NCI-H2196 treated with DMSO at 0.1 percent for 48 hours (cell line): ENCODE measurements around the gene SLC7A6OS.

Experiments
- DNase-seq: peaks from one replicate; lab custom pipeline; 2025; ENCODE audit not compliant: unreplicated experiment; lab: John Stamatoyannopoulos, UW

The SLC7A6OS gene

DNA sequence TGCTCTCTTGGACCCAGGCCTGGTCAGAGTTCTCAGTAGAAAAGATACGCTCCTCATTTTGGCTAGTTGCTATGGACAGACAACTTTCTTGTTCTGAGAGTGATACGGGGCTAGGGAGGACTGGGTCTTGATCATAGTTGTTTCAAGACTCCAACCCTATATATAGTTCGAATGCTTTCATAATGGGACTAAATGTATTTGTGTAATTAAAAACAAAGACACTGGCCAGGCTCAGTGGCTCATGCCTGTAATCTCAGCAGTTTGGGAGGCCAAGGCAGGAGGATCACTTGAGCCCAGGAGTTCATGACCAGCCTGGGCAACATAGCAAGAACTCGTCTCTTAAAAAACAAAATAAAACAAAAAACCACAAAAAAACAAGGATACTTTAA lies 28.7 kb downstream of the SLC7A6OS start:
- DNase-seq: no peak

DNA sequence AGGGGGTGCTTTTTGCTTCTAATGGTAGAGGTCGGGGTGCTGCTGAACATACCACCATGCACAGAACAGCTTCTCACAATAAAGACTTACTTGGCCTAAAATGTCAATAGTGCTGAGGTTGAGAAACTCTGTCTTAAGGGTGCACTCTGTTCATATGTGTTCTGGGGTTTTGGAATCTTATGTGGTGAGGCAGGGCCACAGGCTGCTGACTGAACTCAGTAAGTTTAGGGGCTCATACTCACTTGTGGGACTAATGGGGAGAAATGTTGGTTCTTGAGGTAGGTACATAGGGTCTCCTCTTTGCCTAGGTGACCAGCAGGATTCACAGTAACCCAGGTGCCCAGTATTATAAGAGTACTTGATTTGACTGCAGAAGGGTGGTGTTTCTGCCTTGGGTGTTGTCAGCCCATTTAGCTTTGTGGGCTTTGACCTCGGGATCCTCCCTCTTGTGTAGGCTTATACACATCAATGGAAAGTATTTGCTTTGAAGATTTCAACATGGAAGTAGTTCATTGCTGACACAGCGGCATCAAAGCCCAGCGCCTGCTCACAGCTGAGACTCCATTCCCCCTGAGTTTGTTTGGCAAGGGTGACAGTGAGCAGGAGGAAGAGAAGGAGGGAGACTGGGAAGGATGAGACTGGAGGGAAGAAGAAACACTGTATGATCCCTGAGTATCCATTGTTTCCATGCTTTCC lies 29.2 kb downstream of the SLC7A6OS start:
- no peak for DNase-seq

DNA sequence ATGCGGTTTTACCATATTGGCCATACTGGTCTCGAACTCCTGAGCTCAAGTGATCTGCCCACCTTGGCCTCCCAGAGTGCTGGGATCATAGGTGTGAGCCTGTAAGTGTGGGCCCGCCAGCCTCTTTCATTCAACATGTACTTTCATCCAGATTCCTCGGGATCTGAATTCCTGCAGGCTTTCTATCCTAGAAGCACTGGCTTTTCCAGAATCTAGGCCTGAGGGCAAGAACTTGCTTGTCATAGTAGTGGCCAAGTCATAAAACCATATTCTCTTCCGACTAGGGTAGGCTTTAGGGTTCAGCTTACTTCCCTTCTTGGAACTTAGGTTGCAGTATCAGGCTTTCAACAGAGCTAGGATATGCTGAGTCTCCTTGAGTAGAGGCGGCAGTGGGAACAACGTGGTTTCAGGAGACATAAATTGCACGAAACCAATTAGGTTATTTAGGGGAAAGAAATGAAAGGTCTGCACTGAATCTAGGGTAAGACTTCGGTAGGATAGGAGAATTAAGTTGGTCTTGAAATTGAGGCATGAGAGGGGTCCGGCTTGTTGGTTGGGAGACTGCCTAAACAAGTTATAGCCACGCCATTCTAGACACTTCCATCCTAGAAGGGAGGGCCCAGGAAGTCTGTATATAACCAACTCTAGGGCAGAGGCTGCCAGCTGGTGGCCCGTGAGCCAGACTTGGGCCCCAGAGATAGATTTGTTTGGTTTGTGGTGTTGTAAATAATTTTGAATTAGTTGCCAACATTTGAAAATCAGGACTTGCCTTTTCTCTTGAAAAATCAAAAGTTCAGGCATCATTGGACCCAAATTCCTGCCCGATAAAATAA lies 30.8 kb downstream of the SLC7A6OS start:
- no peak for DNase-seq

DNA sequence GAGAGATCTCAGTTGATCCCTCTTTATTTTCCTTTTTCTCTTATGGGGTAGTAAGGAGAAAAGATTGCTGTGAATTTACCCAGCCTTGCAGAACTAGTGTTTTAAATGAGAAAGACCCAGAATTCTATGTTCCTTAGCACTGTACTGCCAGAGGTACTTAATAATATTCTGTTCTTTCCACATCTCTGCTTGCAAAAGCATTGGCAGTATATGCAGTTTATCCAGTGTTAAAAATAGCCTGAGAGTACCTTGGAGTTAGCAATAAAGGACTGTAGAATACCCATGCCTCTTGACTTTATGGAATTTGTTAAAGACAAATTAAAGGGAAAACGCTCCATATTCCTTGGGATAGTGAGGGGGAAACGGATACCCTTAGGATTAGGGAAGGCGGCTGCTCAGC lies 34.5 kb downstream of the SLC7A6OS start:
- no peak for DNase-seq

DNA sequence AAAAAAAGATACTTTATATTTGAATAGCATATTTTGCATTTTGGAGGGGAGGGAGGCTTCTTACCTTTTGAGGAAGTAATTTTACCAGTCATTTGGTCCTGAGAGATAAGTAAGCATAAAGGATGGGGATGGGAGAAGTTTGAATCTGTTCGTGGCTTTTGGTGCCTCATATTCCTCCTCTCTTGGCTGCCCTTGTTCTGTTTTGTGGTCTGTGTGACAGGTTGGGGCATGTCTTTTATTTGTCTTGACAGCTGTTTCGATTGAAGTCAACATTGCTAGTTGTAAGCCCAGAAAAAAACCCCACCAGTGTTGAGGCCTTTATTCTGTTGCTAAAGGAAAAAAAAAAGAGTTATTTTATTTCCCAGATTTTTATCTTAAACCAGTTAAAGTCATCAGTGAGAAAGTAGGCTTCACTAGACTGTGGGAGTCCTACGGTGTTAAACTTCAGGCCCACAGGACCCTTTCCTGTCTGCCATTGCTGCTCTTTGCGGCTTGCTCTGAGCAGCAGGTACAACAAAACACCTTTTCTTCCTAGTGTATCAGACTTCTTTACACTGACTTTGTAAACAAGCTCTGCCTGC lies 35.0 kb downstream of the SLC7A6OS start:
- peak; percentile 9 for DNase-seq

DNA sequence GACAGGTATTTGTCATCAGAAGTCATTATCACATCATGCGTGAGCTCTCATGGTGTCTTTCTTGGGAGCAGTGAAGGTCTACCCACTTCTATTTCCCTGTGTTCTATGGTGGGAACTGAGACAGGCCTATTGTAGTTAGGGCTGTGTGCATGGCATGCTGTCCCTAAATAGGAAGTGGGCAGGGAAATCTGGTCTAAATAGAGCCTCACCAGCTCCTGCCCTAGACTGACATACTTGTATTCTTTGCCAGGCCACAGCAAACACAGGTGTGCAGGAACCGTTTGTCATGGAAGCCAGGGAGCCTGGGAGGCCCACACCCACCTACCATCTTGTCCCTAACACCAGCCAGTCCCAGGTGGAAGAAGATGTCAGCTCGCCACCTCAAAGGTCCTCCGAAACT lies 36.3 kb downstream of the SLC7A6OS start:
- no peak for DNase-seq

DNA sequence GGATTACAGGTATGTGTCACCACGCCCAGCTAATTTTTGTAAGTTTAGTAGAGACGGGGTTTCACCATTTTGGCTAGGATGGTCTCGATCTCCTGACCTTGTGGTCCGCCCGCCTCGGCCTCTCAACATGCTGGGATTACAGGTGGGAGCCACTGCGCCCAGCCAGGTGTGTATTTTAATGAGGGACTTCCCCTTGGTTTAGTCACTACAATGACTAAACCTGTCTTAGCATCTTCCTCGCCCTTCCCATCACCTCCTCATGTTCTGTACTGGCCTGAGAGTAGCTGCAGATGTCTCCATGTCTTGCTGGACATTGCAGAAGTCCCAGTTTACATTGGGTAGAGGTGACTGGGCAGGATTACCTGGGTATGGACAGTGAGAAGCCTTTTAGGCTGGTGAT lies 36.9 kb downstream of the SLC7A6OS start:
- DNase-seq: no peak

DNA sequence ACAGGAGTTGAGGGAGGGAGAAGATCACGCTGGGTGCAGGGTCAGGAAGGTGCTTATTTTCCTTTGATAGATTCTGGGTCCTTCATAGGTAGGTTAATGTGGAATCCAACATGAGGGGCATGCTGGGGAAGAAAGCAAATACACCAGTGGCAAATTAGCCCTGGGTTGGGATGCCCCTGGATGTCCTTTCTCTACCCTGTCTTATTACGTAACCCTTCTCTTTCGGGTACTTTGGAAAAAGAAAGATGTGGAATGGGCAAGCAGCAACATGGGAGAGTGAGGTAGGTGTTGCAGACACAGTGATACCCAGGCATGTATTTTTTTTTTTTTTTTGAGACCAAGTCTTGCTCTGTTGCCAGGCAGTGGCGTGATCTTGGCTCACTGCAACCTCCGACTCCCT lies 37.3 kb downstream of the SLC7A6OS start:
- DNase-seq: no peak

DNA sequence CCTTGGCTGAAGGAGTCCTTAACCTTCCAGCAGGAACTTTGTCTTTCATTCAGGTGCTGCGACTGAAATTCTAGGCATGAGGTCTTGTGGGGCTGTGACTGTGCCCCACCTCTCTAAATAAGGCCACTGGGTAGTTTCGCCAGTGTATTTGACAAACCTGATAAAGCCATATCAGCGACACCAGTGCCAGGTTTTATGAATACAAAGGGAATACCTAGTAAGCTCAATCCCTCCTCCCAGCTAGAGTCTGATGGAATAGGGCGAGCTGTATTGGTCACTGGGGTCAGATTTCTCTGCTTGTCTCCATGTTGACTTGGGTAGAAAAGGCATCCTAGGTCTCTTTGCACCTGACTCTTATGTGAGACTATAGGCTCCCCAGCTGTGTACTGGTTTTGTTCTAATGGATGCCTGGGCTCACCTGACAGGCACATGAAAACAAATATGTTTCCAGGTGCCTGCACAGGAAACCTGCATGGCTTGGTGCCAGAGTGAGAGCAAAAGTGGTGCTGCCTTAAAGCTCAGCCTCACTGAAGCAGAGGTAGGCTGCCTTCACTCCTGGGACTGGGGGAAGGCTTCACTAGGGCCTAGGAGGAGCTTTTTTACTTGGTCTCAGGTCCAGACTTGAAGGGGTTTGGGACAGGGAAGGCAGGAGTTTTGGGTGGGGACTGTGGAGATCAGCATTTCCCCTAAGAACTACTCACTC lies 38.1 kb downstream of the SLC7A6OS start:
- peak; percentile 49 for DNase-seq

DNA sequence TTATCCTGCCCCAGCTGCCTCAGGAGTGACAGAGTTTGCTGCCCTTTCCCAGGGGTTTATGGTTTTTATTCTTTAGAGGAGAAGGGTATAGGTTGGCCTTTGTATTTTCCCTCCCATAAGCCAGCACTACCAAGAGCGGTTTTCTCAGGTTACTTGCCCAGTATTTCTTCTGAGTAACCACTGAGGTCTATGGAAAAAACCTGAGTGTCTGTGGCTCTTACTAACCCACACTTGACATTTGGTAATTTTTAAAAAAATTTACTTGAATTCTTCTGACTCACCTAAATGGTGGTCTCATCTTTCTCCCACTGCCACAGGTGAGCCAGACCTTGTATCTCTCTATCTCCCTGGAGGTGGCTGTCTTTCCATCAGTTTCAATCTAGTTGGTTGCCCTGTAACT lies 40.4 kb downstream of the SLC7A6OS start:
- DNase-seq: no peak

DNA sequence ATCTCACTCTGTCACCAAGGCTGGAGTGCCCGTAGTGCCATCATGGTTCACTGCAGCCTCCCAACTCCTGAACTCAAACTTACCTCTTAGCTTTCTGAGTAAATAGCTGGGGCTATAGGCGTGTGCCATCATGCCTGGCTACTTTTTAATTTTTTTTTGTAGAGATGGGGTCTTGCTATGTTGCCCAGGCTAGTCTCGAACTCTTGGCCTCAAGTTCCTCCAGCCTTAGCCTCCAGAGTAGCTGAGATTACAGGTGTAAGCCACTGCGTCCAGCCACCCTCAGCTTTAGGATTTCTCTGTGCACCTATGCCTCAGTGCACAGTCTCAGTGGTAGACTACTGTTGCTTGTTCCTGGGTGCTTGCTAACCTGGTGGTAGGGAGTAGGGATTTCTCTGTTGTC lies 41.0 kb downstream of the SLC7A6OS start:
- no peak for DNase-seq

DNA sequence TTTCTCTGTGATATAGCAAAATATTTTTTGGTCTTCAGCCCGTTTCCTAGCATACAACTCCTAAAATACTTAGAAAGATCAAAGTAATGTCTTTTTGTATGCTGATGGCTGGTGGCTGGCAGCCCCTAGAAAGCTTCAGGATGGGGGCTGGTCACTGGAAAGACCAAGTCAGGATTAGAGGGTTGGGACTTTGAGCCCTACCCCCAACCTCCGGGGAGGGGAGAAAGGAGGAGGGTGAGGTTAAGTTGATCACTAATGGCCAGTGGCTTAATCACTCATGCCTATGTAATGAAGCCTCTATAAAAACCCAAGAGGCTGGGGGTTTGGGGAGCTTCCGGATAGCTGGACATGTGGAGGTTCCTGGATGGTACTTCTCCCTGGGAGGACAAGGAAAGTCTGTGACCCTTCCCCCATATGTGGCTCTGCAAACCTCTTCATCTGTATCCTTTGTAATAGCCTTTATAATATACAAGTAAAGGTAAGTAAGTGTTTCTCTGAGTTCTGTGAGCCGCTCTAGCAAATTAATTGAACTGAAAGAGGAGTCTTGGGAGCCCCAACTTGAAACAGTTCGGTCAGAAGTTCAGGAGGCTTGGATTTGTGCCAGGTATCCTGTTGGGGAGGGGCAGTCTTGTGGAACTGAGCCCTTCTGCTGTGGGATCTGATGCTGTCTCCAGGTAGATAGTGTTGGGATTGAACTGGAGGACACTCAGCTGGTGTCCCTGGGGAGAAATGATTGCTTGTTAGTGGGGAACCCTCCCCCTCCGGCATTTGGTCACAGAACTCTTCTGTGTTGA lies 42.9 kb downstream of the SLC7A6OS start:
- no peak for DNase-seq

DNA sequence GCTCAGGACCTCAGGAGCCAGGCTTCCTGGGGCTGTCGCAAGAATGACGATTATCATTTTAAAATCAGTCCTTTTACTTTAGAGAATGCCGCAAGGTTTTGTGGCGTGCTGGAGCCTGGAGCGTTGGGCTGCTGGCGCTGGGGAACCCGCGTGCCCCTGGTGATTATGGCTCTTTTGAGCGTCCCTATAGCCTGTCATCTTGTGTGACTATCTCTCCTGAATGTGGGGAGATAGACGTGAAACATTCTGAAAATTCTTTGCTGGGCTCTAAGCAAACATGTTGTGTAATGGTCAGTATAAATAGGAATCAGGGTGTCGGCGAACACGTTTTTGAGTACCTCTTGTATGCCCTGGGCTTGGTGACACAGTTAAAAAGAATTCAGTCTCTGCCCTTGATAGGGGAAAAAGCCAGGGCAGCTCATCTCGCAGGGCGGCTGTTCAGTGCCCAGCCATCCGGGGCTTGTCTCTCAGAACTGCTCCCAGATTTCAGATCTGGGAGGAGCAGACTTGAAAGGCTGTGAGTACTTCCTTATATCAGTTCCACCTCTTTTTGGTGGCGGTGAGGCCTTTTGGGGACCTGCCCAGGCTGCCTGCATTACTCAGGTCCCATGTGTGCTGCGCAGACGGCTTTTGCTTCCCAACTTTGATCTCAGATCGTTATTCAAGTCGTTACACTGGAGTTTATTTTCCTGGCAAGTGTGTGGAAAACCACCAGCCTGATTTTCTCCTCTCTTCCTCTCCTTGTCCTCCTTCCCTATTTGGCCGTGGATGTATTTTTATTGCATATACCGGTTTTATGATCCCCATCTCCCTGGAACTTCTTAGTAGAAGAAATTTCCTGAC lies 45.4 kb downstream of the SLC7A6OS start:
- DNase-seq: no peak

DNA sequence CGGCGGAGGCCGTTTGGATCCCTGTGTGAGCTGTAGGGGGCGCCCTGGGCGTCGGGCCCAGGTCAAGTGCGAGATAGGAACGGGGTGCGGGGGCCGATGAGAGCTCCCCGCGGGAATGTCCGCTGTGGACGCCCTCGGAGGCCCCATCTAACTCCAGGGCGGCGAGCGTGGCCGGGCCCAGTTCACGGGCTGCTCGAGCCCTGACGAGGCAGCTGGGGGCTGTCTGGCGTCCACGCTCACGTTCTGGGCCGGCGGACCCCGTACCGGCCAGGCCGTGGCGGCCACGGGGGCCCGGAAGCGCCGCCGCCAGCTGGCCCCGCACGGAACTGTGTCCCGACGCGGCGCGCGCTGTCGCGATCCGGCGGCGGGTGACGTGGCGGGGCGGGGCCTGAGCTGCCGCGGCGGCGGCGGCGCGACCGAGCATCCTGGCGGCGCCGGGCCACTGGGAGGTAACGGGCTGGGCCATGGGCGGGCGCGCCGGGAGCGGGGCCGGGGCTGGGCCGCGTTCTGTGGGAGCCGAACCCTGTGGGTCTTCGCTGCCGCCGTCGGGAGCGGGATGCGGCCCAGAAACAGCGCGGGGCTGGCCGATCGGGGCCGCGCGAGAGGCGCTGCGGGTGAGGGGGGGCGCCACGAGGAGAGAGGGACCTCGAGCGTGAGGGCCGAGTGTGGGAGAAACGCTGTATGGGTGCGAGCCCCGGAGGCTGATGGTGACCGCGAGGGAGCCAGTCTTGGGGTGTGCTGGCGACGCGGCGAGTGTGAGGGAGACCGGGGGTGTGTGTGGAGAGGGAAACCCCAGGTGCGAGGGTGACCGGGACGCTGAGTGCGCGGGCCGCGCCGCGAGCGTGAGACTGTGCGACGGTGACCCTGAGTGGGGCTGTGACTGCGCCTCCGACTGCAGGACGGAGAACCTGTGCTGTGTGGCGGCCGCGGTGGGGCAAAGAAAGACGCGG lies 46.3 kb downstream of the SLC7A6OS start, which contains the start of gene SLC7A6:
SLC7A6 (plus strand) TSS at position 399 of the 950 bp plus-strand sequence. CDS start 10,201 bp downstream, outside the sequence.
- no peak for DNase-seq

DNA sequence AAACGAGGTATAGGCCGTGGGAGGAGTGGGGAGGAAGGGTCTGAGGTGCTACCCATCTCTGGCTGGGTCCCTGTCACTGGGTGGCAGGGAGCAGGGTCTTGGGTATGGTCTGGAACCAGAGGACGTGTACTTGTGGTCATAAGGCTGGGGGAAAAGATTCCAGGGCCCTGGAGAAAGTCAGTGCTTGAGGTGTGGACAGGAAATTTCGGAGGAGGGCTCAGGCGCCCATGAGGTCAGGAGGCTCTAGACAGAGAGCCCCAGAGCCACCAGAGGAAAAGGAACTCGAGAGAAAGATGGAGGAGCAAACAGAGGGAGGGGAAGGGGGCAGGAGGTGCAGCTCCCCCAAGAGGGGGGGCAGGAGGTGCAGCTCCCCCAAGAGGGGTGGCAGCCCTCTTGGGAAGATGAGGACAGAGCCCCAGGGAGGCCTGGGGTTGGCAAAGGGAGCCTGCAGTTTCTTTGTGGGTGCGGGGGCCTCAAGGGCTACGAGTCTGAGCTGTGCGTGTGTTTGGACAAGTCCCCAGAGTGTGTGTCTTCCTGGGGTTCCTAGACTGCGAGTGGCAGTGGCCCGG lies 47.1 kb downstream of the SLC7A6OS start:
- no peak for DNase-seq

DNA sequence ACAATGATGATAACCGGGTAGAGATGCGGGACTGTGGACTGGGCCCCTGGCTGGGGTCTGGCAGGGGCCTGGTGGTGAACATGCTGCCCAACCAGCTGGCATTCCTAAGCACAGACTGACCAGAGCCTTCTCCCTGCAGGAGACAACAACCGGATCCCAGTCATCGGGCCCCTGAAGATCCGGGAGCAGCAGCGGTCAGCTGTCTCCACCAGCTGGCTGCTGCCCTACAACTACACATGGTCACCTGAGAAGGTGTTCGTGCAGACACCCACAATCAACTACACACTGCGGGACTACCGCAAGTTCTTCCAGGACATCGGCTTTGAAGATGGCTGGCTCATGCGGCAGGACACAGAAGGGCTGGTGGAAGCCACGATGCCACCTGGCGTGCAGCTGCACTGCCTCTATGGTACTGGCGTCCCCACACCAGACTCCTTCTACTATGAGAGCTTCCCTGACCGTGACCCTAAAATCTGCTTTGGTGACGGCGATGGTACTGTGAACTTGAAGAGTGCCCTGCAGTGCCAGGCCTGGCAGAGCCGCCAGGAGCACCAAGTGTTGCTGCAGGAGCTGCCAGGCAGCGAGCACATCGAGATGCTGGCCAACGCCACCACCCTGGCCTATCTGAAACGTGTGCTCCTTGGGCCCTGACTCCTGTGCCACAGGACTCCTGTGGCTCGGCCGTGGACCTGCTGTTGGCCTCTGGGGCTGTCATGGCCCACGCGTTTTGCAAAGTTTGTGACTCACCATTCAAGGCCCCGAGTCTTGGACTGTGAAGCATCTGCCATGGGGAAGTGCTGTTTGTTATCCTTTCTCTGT lies 51.5 kb downstream of the SLC7A6OS start:
- DNase-seq: no peak
